GM19397 (cell line): ENCODE measurements around the gene SEL1L.
"Not testable (repeated sequence)": the region's sequence is repeated elsewhere in the genome, so short reads cannot be mapped to it uniquely, and the experiment has no call there.

Source experiments
- ATAC-seq: cut with Tn5 transposase; IDR thresholded peaks from one replicate; pipeline ENCODE4 v1.9.1; 2021; ENCODE audit warnings: mild to moderate bottlenecking, moderate library complexity; ENCODE audit not compliant: unreplicated experiment

Gene SEL1L

DNA sequence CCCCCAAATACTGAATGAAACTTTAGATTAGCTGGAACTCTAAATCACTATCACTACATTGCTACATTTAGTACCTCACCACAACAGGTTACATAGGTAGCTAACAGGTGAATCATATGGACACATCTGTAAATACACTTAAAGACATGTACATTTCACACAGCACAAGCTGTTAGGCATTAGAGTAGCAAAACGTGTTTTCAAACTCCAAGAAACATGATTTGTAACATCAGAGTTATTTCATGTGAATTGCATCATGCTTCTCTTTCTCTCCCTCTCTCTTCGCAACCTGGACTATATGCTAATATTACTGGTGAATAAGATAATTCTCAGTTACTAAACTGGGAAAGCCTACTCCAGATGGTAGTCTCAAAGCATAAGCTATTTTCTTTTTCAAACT is 4.3 kb downstream of the SEL1L start:
- ATAC-seq = no peak

DNA sequence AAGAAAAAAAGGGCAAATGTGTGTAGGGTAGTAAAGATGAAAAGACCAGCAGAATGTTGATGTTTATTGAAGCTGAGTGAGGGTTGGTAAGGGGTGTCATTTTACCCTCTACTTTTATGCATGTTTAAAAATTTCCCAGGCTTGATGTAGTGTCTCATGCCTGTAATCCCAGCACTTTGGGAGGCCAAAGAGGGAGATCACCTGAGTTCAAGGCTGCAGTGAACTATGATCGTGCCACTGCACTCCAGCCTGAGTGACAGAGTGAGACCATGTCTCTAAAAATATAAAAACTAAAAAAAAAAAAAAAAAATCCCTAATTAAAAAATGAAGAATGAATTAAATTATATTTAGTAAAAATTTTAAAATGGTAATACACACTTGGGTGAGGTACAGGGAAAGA is 8.5 kb downstream of the SEL1L start:
- ATAC-seq = no peak

DNA sequence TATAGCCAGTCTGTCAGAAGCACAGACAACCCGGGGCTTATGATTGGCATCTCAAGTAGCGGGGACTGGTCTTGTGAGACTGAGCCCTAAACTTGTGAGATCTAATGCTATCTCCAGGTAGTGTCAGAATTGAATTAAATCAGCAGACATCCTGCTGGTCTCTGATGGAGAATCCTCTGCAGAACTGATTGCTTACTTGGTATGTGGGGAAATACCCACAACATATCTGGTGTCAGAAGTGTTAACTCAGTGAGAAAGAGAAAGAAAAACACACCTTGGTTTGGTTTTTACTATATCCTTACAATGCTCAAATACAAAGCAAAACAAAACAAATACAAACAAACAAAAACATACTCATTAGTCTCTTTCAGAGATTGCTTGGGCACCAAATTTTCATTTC is 10.0 kb downstream of the SEL1L start:
- no peak for ATAC-seq

DNA sequence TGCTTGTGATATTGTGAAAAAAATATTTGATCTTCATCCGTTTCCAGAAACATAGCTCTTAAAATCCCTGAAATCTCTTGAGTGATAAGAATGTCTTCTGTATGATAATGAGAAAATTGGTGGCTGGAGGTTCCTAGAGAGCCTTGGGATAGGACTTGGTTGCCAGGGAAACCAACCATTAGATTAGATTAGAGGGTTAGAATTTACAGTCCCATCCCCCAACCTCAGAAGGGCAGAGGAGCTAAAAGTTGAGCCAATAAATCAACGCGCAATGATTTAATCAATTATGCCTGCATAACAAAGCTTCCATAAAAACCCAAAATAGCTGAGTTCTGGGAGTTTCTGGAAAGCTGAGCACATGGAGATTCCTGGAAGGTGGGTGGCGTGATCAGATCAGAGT is 10.6 kb downstream of the SEL1L start:
- ATAC-seq = no peak

DNA sequence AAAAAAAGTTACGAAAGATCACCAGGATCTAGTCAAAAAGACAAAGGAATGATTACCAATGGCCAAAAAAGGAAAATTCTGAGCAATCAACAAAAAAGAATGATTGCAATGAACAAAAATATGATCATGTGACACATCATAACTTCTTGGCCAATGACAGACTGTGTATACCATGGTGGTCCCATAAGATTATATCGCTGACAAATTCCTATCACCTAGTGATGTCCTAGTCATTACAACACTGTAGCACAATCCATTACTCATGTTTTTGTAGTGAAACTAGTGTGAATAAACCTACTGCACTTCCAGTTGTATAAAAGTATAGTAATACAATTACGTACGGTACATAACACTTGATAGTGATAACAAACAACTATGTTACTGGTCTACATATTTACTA is 12.3 kb downstream of the SEL1L start:
- no peak for ATAC-seq

DNA sequence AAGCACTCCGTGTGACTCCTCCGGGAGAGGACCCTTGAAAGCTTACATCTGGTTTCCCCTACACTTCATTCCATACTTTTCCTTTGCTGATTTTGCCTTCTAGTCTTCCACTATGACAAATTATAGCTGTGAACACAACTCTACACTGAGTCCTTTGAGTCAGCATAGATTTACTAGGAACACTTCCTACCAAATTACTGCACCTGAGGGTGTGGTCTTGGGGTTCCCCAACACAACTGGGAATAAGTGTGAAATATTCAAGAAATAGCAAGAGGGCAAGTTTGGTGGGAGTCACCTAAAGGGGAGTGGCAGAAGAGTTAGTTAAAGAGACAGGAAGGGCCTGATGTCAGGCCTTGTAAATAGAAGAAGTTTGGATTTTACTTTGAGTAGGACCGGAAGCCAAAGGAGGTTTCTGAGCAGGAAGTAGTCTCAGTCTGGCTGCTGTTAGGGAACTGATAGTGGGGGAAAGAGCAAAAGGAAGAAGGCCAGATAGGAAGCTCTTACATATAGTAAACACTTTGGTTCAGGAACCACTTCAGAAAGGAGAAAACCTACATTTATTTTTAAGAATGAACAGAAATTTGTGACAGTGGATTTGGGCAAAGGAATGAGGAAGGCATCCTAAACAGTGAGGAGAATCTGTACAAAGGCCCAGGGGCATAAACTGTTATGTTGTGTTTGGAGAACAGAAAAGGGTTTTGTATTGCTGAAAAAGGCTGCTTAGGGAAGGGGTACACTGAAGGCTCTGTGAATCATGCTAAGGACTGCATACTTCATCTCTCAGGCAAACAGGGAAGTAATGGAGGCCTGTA is 14.2 kb downstream of the SEL1L start:
- peak; percentile 75 for ATAC-seq

DNA sequence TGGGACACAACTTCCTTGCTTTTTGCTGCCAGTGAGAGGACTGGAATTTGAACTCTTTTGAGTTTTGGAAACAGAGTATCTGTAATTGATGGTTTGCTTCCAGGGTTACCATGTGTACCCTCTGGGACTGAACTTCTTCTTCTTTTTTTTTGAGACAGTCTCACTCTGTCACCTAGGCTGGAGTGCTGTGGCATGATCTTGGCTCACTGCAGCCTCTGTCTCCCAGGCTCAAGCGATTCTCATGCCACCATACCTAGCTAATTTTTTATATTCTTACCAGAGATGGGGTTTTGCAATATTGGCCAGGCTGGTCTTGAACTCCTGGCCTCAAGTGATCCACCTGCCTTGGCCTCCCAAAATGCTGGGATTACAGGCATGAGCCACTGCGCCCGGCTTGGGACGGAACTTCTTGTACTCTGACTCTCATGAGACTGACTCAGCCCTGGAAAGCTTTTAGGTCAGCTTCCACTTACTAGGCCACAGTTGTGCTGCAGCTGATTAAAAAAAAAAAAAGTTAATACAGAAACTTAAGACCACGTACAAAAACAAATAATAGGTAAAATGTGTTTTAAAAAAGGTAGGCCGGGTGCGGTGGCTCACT is 15.8 kb downstream of the SEL1L start:
- no peak for ATAC-seq

DNA sequence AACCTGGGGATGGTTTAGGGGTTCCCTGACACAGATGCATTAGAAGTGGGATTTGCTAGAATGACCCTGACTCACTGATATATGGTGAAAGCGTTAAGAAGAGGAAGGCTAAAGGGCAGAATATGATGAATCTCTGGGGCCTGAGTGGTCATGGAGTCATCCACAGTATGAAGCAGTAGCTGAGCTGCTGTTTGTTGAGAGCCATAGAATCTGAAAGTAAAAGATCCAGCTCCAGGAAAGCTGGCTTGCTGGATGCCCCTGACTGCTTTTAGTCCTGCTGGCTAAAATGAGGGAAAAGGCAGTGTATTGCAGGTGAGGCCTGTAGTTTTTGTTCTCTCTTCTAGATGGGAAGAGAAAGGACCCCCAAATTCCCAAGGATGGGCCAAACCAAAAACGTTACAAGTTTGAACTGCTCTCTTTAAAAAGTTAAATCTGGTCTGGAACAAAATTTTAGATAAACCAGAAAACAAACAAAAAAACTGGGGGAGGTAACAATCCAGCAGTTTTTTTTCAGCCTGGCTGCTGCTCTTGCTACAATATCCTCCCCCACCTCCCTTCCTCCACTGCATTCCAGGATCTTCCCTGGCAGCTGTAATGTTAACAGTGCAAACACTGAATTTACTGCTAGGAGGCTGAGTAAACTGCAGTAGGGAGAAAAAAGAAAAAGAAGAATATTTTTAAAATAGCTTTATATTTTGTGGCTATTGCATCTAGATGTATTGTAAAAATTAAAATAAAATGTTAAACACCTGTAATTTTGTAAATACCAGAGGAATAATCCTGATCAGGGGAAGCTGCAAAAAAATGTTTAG is 16.5 kb downstream of the SEL1L start:
- no peak for ATAC-seq

DNA sequence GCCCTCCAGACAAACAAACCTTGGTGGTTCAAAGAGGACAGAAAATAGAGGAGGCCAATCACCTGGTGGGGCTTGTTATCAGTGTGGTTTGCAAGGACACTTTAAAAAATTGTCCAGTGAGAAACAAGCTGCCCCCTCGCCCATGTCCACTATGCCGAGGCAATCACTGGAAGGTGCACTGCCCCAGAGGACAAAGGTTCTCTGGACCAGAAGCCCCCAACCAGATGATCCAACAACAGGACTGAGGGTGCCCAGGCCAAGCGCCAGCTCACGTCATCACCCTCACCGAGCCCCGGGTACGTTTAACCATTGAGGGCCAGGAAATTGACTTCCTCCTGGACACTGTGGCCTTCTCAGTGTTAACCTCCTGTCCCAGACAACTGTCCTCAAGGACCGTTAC is 17.7 kb downstream of the SEL1L start:
- ATAC-seq = not testable (repeated sequence)

DNA sequence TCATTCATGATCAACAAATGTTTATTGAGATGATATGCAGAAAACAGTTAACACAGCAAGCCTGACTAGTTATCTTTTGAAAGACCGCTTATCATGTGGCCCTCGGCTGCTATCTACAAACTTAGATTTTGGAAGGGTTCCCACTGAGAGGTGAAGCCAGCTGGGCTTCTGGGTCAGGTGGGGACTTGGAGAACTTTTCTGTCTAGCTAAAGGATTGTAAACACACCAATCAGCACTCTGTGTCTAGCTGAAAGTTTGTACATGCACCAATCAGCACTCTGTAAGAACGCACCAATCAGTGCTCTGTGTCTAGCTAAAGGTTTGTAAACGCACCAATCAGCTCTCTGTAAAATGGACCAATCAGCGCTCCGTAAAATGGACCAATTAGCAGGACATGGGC is 20.8 kb downstream of the SEL1L start:
- ATAC-seq = not testable (repeated sequence)

DNA sequence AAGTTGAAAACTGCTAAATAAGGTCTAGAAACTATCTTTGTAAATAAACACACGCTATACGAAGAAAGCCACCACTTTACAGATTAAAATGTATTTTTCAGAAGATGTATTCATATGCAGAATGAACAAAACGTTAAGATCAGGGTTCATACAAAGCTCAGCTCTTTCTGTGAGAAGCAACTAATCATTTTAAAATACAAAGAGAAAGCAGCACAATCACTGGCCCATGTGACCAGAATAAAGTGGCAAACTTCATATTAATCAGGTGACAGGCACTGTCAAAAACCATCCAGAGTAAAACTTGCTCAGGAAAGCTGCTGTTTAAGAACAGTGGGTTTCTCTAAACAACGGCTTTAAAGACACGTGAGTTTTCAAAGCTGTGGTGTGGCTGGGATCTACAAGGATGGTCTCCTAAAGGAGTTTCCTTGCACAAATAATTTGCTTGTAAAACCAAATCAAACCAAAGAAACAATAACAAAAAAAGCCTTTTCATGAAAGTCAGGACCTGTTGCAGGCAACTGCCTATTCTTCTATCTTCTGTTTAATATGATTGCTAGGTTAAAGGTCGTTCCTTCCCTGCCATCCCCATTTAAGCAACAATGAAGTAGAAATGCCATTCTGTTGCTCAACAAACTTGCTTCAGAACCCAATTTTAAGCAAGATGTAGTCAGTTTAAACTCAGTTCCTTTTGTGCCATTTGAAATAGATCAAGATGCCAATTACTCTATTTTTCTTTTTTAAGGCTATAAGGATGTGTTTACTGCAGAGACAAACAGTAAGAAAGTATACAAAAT is 22.3 kb downstream of the SEL1L start:
- no peak for ATAC-seq

DNA sequence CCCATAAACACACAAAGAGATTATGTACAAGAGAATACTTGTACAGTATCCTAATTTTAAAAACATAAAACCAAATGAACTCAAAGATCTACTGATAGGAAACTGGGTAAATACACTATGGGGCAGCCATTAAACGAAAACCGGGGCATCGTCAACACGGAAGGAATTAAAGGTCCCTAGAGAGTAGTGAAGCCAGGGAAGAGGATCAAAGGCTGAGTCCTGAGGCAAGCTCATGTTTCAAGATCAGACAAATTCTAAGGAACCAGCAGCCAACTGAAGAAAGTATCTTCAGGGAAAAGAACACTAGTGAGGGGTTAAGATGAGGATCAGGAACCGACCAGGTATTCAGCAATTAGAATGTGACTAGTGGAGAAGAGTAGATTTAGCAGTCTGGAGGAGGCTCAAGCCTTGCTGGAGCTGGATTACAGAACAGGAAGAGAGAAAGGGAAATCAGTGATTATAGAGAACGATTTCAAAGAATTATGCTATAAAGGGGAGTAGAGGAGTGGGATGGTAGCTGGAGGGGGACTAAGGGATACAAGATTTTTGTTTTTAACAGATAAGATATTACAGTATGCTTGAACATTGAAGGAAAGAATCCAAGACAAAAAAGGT is 23.7 kb downstream of the SEL1L start:
- no peak for ATAC-seq

DNA sequence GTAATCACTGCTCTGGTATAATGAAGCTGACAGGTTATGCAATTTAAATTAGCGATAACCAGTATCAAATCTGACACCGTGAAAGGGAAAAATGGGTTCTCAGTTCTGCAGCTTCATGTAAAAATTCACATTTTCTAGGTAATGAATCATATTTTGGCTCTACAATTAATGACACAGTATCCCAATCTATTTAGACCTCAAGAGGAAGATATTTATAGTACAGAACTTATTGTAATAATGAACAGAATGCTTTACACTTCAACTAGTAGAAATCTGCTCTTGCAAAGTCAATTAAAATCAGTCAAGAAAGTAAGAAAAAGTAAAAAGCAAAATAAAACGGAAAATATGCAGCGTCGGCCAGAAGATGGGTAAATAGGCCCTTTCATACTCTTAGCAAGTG is 24.3 kb downstream of the SEL1L start:
- no peak for ATAC-seq

DNA sequence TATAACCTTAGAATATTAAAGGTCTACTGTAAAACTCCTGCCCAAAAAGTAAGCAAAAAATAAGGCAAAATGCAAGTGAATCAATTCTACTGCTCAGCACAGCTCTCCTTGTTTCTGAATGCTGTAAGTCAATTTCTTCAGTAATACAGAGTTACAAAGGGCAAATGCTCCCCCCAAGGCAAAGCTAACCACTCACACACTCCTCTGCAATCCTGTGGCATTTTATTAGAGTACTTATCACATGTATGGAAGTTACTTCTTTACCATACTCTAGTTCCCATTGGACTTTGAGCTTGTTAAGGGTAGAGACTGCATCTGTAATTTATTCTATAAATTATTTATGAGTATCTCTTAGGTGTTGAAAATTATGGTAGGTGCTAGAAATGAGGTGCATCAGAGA is 27.2 kb downstream of the SEL1L start:
- no peak for ATAC-seq

DNA sequence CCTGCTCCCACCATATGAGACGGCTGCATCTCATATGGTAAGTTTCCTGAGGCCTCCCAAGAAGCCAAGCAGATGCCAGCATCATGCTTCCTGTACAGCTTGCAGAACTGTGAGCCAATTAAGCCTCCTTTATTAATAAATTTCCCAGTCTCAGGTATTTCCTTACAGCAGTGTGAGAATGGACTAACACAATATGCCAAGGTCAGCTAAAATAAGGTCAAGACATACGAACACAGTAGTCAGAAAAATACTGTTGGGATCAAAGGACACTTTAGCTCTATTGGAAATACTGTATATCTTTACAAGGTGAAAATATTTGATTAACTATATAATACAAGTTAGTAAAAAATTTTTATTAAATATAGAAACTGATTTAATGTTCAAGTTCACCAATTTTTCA is 28.8 kb downstream of the SEL1L start:
- no peak for ATAC-seq

DNA sequence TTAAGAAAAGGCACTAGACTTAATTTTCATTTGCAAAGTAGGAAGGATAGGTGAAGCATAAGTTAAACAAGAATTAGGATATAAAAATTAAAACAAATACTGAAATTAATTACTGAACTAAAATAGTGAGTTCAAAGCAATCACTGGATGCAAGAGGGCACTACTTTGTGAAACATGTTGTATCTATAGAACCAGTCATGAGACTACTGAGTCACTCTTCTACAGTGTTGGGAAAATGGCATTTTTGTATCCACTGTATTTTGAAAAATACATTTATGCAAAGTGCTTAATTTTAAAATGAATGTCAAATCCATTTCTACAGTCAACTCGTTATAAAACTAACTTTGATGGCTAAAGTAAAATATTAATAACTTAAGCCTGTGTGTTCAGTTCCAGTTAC is 47.9 kb downstream of the SEL1L start:
- no peak for ATAC-seq

DNA sequence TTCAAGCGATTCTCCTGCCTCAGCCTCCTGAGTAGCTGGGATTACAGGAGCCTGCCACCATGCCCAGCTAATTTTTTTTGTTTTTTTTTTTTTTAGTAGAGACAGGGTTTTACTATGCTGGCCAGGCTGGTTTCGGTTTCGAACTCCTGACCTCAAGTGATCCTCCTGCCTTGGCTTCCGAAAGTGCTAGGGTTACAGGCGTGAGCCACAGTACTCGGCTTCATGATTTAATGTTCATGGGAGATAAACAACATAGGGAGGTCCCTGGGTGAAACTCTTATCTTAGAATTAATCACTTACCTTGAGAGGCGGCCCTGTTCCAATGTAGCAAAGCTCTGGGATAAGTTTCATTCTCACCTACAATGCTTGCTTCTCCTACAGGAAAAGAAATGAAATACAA is 48.3 kb downstream of the SEL1L start:
- peak; percentile 70 for ATAC-seq

DNA sequence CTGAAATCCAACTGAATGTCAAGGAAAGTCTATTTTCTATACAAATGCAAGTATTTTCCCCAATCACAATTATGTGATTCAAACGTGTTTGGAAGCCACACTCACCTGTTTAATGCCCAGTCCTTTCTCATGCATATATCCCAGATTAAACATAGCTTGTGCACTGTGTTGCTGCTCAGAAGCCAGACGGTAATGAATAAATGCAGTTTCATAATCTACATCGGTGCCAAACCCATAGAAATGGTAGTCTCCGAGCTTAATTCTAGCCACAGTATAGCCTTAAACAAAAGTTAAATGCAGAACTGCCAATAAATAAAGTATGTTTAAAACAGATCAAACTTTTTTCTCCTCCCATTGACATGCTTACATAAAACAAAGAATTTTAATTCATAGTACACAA is 49.5 kb downstream of the SEL1L start:
- no peak for ATAC-seq

DNA sequence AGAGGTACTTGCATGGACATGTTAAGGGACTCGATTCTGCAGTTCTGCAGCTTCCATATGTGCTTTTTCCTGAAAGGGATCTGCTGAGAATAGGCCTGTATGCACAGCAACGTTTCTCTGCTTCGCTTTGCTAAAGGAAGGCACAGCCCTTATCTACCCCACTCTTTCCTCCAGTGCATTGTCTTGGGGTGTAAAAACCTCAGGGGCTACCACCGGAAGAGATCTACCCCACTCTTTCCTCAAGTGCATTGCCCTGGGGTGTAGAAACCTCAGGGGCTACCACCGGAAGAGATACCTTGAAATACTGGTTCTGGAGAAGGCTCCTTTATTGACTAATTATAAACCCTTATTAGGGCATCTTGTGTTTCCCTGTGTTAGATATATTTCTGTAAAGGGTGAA is 52.9 kb downstream of the SEL1L start:
- ATAC-seq = no peak

DNA sequence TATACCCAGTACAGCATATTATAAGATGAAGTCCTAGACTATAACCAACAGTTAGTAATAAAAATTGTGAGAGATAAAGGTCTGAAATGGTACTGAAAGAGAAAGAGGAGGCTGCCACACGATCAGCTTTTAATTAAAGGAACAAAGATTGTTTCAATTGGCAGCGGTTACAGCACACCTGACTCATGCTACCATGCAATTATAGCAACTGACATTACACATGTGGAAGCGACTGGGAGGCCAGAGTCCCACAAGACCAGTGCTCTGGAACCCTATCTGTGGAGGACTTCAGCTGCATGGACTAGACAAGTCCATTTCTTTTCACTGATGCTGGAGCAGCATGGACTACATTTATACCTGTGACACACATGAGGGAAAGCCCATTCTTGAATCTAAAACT is 55.2 kb downstream of the SEL1L start:
- no peak for ATAC-seq

DNA sequence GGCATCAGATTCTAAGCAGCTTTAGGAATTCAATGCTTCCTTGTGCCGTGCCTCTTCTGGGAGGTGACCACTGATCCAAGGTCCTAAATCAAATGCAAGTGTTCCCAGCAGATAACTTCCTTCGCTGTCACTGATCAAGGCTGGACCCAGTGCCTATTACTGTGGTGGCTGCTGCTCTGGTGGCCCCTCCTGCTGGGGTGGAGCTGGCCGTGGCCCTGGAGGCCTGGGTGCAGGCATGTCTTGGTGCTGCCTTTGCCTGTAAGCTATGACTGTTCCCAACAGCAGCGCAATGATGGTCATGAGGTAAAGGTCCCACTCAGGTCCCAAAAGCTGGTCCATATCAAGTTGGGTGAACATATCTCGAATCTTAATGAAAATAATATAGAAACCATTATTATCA is 56.8 kb downstream of the SEL1L start:
- ATAC-seq = no peak
